CD4-positive, alpha-beta T cell treated with Interferon alpha-2 for 1 hour (primary cell): ENCODE results near the gene HDHD3.
"Not testable (repeated sequence)": the region's sequence is repeated elsewhere in the genome, so short reads cannot be mapped to it uniquely, and the experiment has no call there.

Experiments used
- DNase-seq, 2 donors: peaks; one replicate each; pipeline ENCODE4 v3.0.0-alpha.2; 2020 to 2022

The HDHD3 gene

DNA sequence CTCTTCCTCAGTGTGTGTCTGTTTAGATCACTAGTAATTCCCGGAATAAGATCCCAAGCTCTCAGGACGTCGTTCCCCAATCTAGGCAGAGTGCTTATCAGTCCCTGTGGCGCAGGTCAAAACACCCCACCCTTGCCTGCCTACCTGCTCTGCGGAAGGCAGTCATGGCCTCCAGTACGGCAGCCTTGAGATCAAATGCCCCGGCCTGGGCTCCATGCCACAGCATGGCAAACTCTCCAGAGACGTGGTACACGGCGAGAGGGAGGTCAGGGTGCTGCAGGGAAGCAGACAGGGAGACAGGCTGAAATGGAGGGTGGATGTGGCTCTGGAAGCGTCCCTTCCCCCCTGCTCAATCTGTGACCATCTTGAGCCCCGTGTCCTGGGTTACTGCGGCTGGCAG, 12.0 kb upstream of the HDHD3 start:
- no peak for DNase-seq

GRCh38 chr9:113387560-113388230, 10.9 kb upstream of the HDHD3 start:
- no peak for DNase-seq

DNA sequence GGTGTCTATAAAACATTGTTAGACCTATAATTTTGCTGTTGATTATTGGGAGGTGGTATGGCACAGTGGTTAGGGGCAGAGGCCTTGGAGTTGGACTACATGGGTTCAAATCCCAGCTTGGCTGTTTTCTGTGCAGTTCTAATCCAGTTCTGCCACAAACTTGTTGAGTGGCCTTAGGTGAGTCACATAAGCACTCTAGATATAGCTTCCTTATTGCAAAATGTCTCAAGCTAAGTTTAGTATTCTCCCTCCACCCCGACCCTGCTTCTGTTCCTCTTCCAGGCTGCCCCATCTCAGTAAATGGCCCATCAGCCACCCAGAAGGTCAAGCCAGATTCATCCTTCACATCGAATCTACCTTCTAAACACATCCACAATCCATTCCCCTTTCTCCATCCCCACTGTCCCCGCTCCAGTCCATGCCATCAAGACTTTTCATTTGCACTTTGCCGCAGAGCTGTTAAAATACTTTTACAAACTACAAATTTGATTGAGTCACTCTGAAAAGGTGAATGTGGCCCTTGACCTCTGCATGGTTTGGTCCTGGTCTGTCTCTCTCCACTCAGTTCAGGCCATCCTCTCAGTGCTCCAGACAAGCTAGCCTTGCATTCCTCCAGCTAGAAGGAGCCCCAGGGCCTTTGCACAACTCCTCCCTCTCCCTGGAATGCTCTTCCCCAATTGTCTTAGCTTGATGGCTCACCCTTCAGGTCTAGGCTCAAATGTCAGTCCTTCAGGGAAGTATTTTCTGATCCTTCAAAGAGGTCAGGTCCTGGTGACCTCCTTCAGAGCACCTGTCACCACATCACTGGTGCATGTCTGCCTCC, 10.0 kb upstream of the HDHD3 start:
- no peak for DNase-seq

DNA sequence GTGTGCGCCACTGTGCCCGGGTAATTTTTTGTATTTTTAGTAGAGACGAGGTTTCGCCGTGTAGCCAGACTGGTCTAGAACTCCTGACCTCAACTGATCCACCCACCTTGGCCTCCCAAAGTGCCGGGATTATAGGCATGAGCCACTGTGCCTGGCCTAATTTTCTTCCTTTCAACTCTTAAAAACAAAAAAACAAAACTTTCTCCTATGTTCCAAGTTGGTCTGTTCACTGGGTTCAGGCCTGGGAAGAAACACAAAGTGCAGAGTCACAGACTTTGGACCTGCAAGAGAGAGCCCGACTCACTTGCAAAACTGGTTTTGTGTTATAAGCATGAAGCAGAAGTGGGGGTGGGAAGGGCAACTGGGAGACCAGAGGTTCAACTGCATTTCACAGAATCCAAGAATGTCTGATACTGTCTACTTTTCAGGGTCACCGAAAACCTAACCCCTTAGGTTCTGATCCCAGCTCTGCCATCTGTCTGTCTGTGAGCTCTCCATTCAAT, 5.2 kb upstream of the HDHD3 start:
- no peak for DNase-seq

GRCh38 chr9:113381441-113381840, 4.7 kb upstream of the HDHD3 start:
- DNase-seq: not testable (repeated sequence)

DNA sequence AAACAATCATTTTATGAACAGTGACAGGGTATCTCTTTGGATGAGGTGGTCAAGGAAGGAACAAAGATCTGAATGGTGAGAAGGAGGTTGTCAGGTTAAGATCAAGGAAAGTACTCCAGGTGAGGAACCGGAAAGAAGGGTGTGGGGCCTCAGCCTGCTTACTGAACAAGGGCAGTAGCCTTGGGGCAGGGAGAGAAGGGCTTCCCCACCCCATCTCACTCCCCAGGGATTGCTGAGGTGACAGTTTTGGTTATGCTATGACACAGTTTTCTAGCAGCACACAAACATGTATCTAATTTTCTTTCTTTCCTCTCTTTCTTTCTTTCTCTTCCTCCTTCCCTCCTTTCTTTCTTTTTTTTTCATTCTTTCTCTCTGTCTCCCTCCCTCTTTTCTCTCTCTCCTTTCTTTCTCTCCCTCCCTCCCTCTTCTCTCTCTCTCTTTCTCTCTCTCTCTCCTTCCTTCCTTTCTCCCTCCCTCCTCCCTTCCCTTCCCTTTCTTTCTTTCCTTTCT, 4.1 kb upstream of the HDHD3 start:
- DNase-seq: no peak

GRCh38 chr9:113379829-113380210, 3.0 kb upstream of the HDHD3 start:
- DNase-seq: not testable (repeated sequence)

DNA sequence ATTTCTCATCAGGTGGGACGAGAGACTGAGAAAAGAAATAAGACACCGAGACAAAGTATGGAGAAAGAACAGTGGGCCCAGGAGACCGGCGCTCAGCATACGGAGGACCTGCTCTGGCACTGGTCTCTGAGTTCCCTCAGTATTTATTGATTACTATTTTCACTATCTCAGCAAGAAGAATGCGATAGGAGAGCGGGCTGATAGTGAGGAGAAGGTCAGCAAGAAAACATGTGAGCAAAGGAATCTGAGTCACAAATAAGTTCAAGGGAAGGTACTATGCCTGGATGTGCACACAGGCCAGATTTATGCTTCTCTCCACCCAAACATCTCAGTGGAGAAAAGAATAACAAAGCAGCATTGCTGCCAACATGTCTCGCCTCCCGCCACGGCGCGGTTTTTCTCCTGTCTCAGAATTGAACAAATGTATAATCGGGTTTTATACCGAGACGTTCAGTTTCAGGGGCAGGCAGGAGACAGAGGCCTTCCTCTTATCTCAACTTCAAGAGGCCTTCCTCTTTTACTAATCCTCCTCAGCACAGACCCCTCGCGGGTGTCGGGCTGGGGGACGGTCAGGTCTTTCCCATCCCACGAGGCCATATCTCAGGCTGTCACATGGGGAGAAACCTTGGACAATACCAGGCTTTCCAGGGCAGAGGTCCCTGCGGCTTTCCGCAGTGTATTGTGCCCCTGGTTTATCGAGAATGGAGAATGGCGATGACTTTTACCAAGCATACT, 2.5 kb upstream of the HDHD3 start:
- not testable (repeated sequence) for DNase-seq

GRCh38 chr9:113375057-113376023, 1.4 kb downstream of the HDHD3 start:
- no peak for DNase-seq

DNA sequence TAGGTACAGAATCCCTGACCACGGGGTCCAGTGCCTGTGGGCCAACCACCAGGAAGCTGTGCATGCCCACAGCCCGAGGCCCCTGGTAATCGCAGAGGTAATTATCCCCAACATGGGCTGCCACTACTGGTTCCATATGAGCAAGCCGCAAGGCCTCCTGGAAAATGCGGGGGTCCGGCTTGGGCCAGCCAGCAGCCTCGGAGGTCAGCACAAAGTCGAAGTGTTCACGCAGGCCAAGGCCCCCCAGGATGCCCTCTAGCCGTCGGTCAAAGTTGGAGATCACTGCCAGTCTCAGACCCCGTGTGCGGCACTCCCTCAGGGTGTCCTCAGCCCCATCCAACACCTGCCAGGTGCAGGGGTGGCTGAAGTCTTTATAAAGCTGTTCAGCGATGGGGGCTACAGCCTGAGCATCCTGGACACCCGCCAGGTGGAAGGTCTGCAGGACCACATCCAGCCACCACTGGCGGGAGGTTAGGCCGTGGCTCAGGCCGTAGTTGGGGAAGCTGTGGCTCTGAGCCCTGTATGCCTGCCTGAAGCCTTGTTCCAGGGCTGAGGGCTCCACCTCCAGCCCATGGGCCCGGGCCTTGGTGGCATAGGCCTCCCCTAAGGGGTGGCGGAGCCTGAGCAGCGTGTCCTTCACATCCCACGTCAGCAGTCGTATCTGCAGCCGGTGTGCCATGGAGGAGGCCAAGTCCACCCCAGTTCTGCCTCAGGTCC, 3.0 kb downstream of the HDHD3 start:
- DNase-seq: no peak

DNA sequence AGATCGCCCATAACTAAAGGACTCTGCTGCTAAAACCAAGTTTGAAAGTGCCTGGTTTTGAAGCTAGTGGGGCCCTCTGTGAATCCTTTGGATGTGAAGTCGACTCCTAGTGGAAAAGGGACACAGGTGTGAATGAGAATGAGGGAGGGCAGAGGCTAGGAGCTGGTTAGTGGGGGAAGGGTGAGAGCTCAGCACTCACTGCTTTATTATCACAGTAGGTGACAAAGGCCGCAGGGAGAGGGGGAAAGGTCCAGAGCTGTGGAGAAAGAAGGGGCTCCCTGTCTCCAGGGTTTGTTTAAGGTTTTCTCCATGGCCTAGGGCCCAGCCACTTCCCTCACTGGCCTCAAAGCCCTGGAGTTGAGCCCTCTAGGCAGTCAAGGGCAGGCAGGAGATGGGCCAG, 3.5 kb downstream of the HDHD3 start:
- no peak for DNase-seq

DNA sequence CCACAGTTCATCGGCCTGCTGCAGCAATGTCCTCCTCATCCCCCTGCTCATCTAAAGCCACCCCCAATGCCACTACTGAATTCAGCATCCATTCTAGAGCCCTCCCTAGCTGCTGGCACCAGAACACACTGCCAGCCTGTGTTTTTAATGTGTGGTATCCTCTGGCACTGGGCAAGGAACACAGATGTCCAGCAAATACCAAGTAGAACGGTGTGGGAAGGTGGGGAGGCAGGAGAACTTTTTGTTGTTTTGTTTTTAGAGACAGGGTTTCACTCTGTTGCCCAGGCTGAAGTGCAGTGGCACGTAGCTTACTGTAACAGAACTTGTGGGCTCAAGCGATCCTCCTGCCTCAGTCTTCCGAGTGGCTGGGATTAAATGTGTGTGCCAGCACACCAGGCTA, 4.7 kb downstream of the HDHD3 start:
- DNase-seq: no peak

DNA sequence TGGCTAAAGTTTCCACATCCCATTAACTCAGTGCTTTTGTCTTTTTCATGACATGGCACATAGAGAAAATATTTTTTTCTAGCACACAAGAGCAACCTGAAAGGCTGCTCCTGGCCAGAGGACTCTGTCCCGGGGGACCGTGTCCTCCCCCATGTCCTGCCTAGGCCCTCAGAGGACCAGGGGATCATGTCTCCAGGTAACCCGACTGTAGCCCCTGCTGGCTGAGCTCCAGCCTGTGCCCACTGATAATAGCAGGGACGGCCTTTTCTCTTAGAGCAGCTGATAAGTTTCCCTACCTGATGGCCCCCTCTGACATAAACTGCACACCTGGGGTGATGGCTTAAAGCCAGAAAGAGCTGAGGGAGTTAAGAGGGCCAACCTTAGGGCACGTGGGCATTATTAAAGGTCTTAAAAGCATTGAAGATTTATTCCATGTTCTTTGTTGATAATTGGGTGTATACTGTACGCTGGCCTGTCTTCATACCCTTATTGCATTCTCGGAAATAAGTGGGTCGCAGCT, 5.9 kb downstream of the HDHD3 start:
- no peak for DNase-seq

GRCh38 chr9:113369855-113370140, 7.0 kb downstream of the HDHD3 start:
- no peak for DNase-seq

GRCh38 chr9:113368982-113369854, 7.6 kb downstream of the HDHD3 start:
- no peak for DNase-seq

GRCh38 chr9:113368348-113368981, 8.3 kb downstream of the HDHD3 start:
- DNase-seq: no peak

DNA sequence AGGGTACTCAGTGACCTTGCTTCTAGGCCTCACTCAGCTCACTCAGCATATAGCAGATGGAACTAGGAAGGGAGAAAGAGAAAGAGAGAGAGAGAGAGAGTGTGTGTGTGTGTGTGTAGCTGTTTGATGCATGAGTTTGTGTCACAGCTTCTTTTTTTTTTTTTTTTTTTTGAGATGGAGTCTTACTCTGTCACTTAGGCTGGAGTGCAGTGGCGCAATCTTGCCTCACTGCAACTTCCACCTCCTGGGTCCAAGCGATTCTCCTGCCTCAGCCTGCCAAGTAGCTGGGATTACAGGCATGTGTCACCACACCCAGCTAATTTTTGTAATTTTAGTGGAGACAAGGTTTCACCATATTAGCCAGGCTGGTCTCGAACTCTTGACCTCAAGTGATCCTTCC, 11.1 kb downstream of the HDHD3 start:
- not testable (repeated sequence) for DNase-seq

DNA sequence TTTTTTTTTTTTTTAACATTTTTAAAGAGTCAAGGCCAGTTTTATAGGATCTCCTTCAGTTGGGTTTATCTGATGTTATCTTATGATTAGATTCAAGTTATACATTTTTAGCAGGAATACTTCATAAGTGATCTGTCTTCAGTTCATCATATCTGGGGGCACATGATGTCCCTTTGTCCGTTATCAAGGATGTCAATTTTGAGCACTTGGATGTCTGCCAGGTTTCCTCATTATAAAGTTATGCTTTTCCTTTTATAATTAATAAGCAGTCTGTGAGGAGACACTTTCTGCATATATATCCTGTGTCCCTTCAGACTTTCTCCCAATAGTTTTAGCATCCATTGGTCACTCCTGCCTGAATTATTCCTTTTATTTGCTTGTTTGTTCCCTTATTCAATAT, 11.8 kb downstream of the HDHD3 start:
- no peak for DNase-seq

DNA sequence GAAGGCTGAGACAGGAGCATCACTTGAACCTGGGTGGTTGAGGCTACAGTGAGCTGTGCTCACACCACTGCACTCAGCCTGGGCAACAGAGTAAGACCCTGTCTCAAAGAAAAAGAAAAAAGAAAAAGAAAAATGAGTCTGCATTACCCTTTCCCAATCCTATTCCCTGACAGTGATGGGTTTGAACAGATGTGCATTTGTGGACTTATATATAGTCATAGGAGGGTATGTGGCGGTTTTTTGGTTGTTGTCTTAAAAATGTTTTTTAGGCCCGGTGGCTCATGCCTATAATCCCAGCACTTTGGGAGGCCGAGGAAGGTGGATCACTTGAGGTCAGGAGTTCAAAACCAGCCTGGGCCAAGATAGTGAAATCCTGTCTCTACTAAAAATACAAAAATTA, 13.4 kb downstream of the HDHD3 start:
- no peak for DNase-seq
